GM19372 (cell line): ENCODE results near the gene VIT.
"Not testable (repeated sequence)": the region's sequence is repeated elsewhere in the genome, so short reads cannot be mapped to it uniquely, and the experiment has no call there.

Experiments
- ATAC-seq: cut with Tn5 transposase; IDR thresholded peaks from one replicate; pipeline ENCODE4 v1.9.1; 2021; ENCODE audit warnings: mild to moderate bottlenecking, low read depth, moderate library complexity; ENCODE audit not compliant: unreplicated experiment

The VIT gene

DNA sequence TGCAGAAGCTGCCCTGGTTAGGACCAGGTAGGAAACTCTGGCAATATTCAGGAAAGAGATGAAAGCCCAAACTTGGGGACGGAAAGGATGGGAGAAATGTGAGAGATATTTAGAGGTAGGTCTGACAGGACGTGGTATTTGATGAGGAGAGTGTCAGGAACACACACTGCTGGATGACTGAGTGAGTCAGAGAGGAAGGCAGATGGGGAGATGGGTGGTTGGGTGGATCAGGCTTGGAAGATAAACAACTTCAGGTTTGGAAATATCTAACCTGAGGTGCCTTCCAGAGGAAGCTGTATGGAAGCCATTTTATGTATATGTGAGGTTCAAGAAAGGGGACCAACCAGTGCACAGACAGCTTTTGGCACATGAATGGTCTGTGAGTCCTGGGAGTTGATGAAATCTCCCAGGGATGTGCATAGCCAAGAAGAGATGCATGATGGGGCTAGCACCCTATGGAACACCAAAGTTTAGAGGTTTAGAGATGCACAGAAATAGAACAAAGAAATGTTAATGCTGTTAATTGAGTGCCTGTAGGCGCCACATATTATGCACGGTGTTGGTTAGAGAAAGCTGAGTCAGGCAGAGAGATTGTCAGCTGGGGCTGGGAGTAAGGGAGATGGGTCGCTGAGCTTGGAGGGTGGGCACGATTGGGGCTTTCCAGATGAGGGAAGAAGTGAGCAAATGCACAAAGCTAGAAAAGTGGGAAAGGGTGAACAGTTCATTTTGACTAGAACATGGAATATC is 101.0 kb downstream of the VIT start:
- no peak for ATAC-seq

DNA sequence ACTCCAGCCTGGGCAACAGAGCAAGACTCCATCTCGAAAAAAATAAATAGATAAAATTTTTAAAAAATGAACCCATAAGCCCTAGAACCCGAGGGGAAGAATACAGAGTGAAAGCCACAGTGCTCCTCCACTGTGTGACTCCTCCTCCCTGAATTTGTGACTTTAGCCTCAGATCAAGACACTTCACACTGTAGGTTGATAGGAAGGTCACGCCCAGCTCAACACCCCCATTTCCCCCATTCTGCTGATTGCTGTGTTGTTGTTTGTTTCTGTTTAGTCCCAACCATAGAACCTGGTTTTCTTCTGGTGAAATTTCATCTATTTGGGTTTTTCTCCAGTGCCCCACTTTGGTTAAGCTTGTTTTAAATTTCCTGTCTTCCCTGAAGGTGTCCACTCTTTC is 102.2 kb downstream of the VIT start:
- ATAC-seq: no peak

- ATAC-seq: no peak
These were observed 103.9 kb downstream of the VIT start for GRCh38 chr2:36800381-36800780.

GRCh38 chr2:36801088-36801487 is 104.6 kb downstream of the VIT start:
- ATAC-seq: no peak

DNA sequence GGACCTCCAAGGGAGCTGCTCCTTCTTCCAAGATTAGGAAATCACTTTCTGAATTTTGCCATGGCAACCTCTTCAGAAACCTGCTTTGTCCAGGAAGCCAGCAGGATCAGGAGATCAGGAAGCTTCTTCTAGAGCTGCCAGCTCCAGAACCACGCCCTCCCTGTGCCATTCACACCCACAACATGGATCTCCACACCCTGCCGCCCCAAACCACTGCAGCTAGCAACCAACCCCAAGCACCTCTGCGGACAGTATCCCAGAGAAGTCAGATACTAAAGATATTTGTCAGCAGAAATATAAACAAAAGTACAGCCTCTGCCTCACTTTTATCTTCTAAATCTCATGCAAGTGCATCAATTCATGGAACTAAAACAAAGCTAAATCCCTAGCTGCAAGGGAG is 106.4 kb downstream of the VIT start:
- ATAC-seq: no peak

- no peak for ATAC-seq
These were observed 109.2 kb downstream of the VIT start for GRCh38 chr2:36805635-36806224.

DNA sequence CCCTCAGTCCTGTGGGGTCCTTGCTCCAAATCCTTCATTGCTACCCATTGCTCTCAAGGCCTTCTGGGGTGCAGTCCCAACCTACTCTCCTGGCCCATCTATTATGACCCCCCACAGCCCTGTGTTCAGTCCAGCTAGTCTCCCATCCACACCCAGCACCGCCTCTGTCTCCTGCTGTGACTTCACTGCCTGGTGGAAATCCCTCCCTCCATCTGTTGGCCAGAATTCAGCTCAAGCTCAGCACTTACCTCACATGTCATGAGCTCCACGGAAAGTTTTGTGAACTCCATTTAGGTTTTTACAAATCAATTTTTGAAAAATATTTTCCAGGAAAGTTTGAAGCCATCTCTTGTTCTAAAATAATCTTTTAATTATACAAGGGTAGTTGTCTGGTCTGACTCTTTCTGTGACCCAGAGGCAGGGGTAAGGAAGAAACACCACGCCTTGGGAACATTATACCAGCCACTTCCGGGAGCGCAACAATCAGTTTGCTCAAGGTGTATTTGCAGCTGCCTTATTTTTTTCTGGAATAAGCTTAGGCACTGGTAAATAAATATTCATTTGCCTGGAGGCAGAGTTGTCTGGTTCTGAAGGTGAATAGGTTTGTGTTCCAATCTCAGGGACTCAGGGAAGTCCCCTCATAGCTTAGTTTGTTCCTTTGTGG is 110.8 kb downstream of the VIT start:
- ATAC-seq: no peak

DNA sequence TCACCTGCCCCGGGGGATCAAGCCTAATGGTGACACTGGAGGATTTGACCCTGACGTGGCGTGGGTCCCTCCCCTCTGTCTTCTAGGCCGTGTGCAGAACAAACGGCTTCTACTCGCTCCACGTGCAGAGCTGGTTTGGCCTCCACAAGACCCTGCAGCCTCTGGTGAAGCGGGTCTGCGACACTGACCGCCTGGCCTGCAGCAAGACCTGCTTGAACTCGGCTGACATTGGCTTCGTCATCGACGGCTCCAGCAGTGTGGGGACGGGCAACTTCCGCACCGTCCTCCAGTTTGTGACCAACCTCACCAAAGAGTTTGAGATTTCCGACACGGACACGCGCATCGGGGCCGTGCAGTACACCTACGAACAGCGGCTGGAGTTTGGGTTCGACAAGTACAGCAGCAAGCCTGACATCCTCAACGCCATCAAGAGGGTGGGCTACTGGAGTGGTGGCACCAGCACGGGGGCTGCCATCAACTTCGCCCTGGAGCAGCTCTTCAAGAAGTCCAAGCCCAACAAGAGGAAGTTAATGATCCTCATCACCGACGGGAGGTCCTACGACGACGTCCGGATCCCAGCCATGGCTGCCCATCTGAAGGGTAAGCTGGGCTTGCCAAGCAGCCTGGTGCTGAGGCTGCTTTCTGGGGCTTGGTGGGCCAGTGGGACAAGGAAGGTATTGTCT is 112.0 kb downstream of the VIT start:
- ATAC-seq: no peak

DNA sequence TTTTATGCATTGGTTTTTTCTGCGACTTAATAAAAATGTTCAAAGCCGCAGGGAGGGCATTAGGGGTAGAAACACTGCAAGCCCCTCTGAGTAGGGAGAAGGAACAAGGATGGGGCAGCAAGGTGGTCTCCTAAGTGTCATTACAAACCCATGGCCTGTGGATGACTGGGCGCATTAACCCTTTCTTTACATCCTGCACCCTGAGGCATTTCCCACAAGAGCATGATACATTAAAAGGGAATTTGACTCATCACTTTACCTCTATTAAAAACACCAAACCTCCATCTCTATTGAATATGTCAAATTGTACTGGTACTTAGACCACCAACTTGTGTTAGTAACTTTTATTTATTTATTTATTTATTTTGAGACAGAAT is 112.5 kb downstream of the VIT start:
- no peak for ATAC-seq

GRCh38 chr2:36811071-36811470 is 114.6 kb downstream of the VIT start:
- ATAC-seq: no peak

- ATAC-seq: no peak
These were observed 115.7 kb downstream of the VIT start for GRCh38 chr2:36812196-36812595.

DNA sequence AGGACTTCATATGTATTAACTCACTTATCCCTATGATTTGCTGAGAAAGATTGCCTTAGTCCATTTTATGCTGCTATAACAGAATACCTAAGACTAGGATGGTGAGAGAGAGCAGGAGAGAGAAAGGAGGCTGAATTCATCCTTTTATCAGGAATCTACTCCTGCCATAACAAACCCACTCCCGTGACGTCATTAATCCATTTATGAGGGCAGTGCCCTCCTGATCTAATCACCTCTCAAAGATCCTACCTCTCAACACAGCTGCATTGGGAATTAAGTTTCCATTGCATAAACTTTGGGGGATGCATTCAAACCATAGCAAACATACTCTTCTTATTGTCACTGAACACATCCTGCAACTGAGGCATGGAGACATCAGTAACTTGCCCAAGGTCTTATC is 122.0 kb downstream of the VIT start:
- ATAC-seq: no peak

- no peak for ATAC-seq
These were observed 122.7 kb downstream of the VIT start for GRCh38 chr2:36819095-36819711.

- ATAC-seq: no peak
These were observed 124.6 kb downstream of the VIT start for GRCh38 chr2:36820942-36821605.

GRCh38 chr2:36823862-36824261 is 127.4 kb downstream of the VIT start:
- ATAC-seq: no peak

DNA sequence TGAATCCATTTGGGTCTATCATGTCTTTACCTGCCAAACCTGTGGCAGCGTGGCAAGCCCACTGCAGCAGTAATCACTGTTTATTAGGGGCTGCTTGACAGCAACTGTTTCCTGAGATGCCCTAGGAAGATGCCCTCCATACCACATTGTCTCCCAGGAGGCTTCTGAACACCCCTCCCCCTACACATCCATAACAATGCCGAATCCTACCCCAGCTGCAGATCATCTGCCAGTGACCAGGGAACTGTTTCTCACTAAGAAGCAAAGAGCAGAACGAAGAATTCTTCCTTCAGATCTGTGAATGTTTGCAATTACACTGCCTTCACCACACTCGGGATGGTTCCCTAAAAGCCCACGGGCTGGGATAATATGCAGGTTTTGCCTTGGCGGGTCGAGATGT is 127.8 kb downstream of the VIT start:
- ATAC-seq: no peak

- ATAC-seq: not testable (repeated sequence)
These were observed 128.2 kb downstream of the VIT start for GRCh38 chr2:36824683-36825082.

- no peak for ATAC-seq
These were observed 134.7 kb downstream of the VIT start for GRCh38 chr2:36831185-36831584.

DNA sequence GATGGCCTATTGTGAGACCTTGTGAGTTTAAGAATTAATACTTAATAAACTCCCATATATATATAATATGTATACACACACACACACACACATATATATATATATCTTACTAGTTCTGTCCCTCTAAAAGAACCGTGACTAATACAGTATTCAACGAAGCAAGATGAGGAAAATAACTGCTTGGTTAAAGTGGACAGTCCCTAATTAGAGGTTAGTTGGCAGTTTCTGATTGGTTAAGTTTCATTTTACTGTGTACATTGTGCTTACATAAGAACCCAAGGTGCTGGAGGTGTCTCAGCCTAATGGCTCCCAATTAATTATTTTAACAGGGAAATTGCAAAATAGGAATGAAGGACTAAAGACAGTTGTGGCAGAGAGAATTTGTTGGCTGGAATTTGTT is 137.7 kb downstream of the VIT start:
- ATAC-seq: no peak

- ATAC-seq: no peak
These were observed 138.4 kb downstream of the VIT start for GRCh38 chr2:36834731-36835524.
